Cardiac muscle cell (in vitro differentiated cells and primary cell): Measurements from ENCODE around the gene CENPU. TPM values are rescaled to one million over a fixed set of nuclear protein-coding genes. Genes with fewer than 3 reads are reported as not detected.

Source experiments
- DNase-seq, 2 donors: peaks; one replicate each; pipeline versions ENCODE4 v3.0.0 to v3.0.0-alpha.2; 2010 to 2017; ENCODE audit warnings: low read depth in 1 of 2, low spot score in 1 of 2
- H3K27ac ChIP-seq: fragments of 200-600 bp; sonication (generic); 2 replicates; pipeline ENCODE4 v1.5.1; 2016
- H3K27me3 ChIP-seq: fragments of 200-600 bp; sonication (generic); 2 replicates; pipeline ENCODE4 v1.6.0; 2016; ENCODE audit warnings: control low read depth
- H3K36me3 ChIP-seq: fragments of 200-600 bp; sonication (generic); 2 replicates; pipeline ENCODE4 v1.5.1; 2016; ENCODE audit warnings: control low read depth
- H3K4me1 ChIP-seq: fragments of 200-600 bp; sonication (generic); 2 replicates; pipeline ENCODE4 v1.8.1; 2017; ENCODE audit warnings: low read depth, mild to moderate bottlenecking, mixed run types
- H3K4me3 ChIP-seq: fragments of 200-600 bp; sonication (generic); 2 replicates; pipeline ENCODE4 v1.5.1; 2016; ENCODE audit warnings: mild to moderate bottlenecking
- H3K9me3 ChIP-seq: fragments of 200-600 bp; sonication (generic); 2 replicates; pipeline ENCODE4 v1.5.1; 2017; ENCODE audit warnings: low read depth, mild to moderate bottlenecking, control low read depth
- polyA plus RNA-seq: library from polyadenylated mRNA; unstranded; fragments of >200 nt; fragmentation: Nextera tagmentation; extraction: Ambion mirVana; gene quantifications from 2 replicates; pipeline ENCODE4 v1.2.1, GENCODE V29; 2016
- total RNA-seq: library from RNA; depleted of rRNA; stranded (reverse); fragments of >200 nt; gene quantifications from 2 replicates; pipeline ENCODE4 v1.2.3, GENCODE V29; 2016
- TF ChIP-seq, protein P1 (sequence below): IDR thresholded peaks from 2 replicates; pipeline ENCODE4 v1.5.1; 2012; ENCODE audit warnings: low read depth, mild to moderate bottlenecking, low read length

CENPU gene
- total and polyA plus RNA-seq, 2 experiments from 2014 or later = 8.7 to 9.9 TPM

DNA sequence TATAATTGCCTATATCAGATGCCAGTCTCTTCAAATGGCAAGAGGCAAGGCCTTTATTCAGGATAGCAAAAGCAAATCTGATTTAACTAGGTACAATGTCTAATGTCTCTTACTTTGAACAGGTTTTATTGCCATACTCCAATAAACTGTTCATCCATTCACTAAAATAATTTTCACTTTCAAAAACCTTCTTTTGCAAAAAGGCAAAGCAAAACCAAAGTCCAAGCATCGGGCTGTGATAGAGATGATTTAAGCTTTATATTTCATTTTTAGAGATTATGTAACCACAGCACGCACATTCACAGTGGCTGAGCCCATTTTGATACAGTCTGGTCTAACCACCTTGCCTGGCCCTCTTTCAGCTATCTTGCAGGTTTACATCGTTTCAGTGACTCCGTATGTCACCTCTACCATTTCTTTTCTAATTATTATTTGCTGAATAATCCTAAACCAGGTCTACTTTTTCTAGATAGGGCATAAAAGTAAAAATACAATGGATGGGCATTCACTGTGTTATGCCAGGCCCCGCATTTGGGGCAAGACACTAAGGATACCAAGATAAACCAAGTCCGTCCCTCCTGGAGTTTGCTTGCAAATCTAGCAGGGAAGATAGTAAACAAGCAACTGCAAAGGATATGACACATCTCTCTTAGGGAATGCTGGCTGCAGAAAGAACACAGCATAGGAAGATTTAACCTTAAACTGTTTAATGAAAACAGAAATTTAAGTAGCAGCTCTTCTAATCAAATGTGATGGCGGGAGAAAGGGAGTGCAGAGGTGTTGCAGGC is 86.4 kb downstream of the CENPU start:
- Histone ChIP-seq H3K9me3 (no peaks in the 10 kb centered on the region), H3K36me3 (no peaks in the 10 kb centered on the region), H3K4me3 (peak overlapping the region; percentile 97), H3K4me1 (peaks cover 21% of the 10 kb centered on the region), H3K27me3 (no peaks in the 10 kb centered on the region), H3K27ac (peak overlapping the region; percentile 93)
- TF ChIP-seq, protein P1, sequence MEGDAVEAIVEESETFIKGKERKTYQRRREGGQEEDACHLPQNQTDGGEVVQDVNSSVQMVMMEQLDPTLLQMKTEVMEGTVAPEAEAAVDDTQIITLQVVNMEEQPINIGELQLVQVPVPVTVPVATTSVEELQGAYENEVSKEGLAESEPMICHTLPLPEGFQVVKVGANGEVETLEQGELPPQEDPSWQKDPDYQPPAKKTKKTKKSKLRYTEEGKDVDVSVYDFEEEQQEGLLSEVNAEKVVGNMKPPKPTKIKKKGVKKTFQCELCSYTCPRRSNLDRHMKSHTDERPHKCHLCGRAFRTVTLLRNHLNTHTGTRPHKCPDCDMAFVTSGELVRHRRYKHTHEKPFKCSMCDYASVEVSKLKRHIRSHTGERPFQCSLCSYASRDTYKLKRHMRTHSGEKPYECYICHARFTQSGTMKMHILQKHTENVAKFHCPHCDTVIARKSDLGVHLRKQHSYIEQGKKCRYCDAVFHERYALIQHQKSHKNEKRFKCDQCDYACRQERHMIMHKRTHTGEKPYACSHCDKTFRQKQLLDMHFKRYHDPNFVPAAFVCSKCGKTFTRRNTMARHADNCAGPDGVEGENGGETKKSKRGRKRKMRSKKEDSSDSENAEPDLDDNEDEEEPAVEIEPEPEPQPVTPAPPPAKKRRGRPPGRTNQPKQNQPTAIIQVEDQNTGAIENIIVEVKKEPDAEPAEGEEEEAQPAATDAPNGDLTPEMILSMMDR = no peak
- peak in 1 of 2 donors; percentile 27 for DNase-seq

DNA sequence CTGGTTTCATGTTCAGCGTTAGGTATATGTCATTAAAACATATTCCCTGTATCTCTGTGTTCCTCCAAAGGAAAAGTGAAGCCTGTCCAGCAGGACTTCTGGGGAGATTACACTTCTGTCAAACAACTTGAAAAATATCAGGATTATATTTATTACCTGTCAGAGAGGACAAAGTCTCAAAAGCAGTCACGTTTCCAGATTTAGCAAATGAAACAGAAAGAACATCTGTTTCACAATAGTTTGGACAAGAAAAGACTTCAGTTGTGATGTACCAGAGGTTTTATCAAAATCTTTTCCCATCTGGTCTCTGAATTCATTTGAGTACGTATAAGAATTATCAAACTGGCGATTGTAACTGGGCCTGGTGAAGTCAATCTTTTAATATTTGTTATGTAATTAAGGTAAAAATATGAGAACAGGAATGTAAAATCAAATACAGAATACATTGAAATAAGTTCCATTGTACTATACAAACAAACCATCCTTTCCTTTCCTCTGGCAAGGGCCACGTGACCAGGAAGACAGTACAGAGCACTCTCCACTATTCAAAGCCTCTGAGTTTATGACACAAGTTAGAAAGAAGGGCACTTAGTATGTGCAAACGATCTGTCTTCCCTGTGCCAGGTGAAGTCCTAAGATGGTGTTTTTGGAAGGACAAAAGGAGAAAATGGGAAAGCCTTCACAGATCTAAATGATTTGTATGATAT is 87.8 kb downstream of the CENPU start:
- H3K27ac ChIP-seq = no peak overlapping the region
- H3K36me3 ChIP-seq = no peaks in the 10 kb centered on the region
- peaks cover 21% of the 10 kb centered on the region for H3K4me1 ChIP-seq
- H3K4me3 ChIP-seq = no peak overlapping the region
- no peaks in the 10 kb centered on the region for H3K9me3 ChIP-seq
- no peaks in the 10 kb centered on the region for H3K27me3 ChIP-seq
- TF ChIP-seq, protein P1 = no peak
- DNase-seq = peak in 1 of 2 donors; percentile 10

DNA sequence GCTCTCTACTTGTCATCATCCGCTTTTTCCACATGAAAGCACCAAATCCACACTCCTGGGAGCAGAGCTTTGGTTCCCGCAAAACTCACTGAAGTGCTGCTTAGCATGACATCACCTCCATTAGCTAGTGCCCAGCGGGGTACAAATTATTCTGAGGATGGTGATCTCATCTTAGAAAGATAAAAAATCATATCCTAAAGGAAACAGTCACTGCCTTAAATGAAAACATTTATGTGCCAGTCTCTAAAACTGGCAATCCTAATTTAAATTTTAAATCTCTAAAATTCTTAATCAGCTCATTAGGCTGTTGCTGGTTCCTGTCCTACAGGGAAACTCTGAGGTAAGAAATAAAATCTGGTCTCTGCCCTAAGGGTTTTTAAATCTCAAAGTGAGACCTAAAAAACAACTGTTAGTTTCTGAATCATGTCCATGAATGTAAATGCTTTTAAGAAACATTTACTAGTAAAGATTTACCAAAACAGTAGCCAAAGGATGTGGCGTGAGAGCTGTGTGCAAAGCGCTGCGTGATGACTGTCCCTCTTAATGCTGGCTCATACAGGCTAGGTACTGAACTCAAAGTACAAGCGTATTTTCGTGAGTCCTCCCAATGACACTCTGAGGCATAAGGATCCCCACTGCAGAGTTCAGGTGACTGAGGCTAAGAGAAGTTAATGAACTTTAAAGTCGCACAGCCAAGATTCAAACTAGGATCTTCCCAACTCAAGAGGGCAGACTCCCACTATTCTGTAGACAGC is 89.2 kb downstream of the CENPU start:
- Histone ChIP-seq H3K4me3 (no peak overlapping the region), H3K4me1 (peaks cover 15% of the 10 kb centered on the region), H3K9me3 (no peaks in the 10 kb centered on the region), H3K27ac (no peak overlapping the region), H3K36me3 (no peaks in the 10 kb centered on the region), H3K27me3 (no peaks in the 10 kb centered on the region)
- TF ChIP-seq, protein P1 = no peak
- DNase-seq = no peak

Other genes starting within 250 kb of the CENPU start
- gene CASP3, start 84.6 kb downstream of the CENPU start, total RNA-seq = 28.7 and 30.7 TPM in 2 replicates
- 50.1 and 60.6 TPM in 2 replicates for gene CASP3, start 84.6 kb downstream of the CENPU start, polyA plus RNA-seq
- gene PRIMPOL, start 84.4 kb downstream of the CENPU start, total RNA-seq = 16.5 and 30.1 TPM in 2 replicates
- 18.5 and 24.7 TPM in 2 replicates for gene PRIMPOL, start 84.4 kb downstream of the CENPU start, polyA plus RNA-seq
- gene ACSL1, start 91.9 kb upstream of the CENPU start, total RNA-seq = 66.4 and 69.7 TPM in 2 replicates
- gene ACSL1, start 91.9 kb upstream of the CENPU start, polyA plus RNA-seq = 74.8 and 76.6 TPM in 2 replicates